SU-DHL-6 (cell line): ENCODE measurements around the gene CLEC1A.

Source experiments
- EZH2phosphoT487 ChIP-seq: fragments of 200-600 bp; sonication (generic), shearing (Covaris generic); conservative IDR thresholded peaks from 2 replicates; pipeline ENCODE4 v1.6.1; 2018; ENCODE audit warnings: mild to moderate bottlenecking, antibody characterized with exemption, low read length, moderate library complexity, mixed read lengths
- TF ChIP-seq, protein P1 (sequence below): fragments of 200-600 bp; sonication (generic); IDR thresholded peaks from one replicate; pipeline ENCODE4 v1.5.1; 2017; ENCODE audit warnings: antibody characterized with exemption, mild to moderate bottlenecking, low read length, moderate library complexity; ENCODE audit not compliant: insufficient read depth, poor library complexity, severe bottlenecking

- TF ChIP-seq, protein P1, sequence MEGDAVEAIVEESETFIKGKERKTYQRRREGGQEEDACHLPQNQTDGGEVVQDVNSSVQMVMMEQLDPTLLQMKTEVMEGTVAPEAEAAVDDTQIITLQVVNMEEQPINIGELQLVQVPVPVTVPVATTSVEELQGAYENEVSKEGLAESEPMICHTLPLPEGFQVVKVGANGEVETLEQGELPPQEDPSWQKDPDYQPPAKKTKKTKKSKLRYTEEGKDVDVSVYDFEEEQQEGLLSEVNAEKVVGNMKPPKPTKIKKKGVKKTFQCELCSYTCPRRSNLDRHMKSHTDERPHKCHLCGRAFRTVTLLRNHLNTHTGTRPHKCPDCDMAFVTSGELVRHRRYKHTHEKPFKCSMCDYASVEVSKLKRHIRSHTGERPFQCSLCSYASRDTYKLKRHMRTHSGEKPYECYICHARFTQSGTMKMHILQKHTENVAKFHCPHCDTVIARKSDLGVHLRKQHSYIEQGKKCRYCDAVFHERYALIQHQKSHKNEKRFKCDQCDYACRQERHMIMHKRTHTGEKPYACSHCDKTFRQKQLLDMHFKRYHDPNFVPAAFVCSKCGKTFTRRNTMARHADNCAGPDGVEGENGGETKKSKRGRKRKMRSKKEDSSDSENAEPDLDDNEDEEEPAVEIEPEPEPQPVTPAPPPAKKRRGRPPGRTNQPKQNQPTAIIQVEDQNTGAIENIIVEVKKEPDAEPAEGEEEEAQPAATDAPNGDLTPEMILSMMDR: no peak
- no peak for TF ChIP-seq EZH2phosphoT487
Observed at GRCh38 chr12:10110256-10110844, 11.6 kb upstream of the CLEC1A start.
